Epithelial cell of proximal tubule (primary cell): Measurements from ENCODE around the gene RBP3. TPM values are rescaled to one million over a fixed set of nuclear protein-coding genes. Genes with fewer than 3 reads are reported as not detected.

Experiments
- DNase-seq: peaks from one replicate; pipeline ENCODE4 v3.0.0-alpha.2; 2011; ENCODE audit warnings: low read depth
- H3K4me3 ChIP-seq: 2 replicates; pipeline ENCODE4 v1.5.1; 2011; ENCODE audit warnings: low read depth, mild to moderate bottlenecking, low read length
- total RNA-seq: library from RNA; depleted of rRNA; stranded (reverse); fragments of >200 nt; gene quantifications from 2 replicates; pipeline ENCODE4 v1.2.3, GENCODE V29; 2015
- TF ChIP-seq, protein P1 (sequence below): conservative IDR thresholded peaks from 2 replicates; pipeline ENCODE4 v1.5.1; 2012; ENCODE audit warnings: low read depth, mild to moderate bottlenecking, low read length

RBP3 gene
- total RNA-seq, 1 donor from 2014 or later, result not detected

DNA sequence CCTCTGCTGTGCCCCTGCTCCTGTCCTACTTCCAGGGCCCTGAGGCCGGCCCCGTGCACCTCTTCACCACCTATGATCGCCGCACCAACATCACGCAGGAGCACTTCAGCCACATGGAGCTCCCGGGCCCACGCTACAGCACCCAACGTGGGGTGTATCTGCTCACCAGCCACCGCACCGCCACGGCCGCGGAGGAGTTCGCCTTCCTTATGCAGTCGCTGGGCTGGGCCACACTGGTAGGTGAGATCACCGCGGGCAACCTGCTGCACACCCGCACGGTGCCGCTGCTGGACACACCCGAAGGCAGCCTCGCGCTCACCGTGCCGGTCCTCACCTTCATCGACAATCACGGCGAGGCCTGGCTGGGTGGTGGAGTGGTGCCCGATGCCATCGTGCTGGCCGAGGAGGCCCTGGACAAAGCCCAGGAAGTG, 1.8 kb downstream of the RBP3 start:
- no peak for DNase-seq
- H3K4me3 ChIP-seq, result no peak overlapping the region
- TF ChIP-seq, protein P1, sequence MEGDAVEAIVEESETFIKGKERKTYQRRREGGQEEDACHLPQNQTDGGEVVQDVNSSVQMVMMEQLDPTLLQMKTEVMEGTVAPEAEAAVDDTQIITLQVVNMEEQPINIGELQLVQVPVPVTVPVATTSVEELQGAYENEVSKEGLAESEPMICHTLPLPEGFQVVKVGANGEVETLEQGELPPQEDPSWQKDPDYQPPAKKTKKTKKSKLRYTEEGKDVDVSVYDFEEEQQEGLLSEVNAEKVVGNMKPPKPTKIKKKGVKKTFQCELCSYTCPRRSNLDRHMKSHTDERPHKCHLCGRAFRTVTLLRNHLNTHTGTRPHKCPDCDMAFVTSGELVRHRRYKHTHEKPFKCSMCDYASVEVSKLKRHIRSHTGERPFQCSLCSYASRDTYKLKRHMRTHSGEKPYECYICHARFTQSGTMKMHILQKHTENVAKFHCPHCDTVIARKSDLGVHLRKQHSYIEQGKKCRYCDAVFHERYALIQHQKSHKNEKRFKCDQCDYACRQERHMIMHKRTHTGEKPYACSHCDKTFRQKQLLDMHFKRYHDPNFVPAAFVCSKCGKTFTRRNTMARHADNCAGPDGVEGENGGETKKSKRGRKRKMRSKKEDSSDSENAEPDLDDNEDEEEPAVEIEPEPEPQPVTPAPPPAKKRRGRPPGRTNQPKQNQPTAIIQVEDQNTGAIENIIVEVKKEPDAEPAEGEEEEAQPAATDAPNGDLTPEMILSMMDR, result no peak

DNA sequence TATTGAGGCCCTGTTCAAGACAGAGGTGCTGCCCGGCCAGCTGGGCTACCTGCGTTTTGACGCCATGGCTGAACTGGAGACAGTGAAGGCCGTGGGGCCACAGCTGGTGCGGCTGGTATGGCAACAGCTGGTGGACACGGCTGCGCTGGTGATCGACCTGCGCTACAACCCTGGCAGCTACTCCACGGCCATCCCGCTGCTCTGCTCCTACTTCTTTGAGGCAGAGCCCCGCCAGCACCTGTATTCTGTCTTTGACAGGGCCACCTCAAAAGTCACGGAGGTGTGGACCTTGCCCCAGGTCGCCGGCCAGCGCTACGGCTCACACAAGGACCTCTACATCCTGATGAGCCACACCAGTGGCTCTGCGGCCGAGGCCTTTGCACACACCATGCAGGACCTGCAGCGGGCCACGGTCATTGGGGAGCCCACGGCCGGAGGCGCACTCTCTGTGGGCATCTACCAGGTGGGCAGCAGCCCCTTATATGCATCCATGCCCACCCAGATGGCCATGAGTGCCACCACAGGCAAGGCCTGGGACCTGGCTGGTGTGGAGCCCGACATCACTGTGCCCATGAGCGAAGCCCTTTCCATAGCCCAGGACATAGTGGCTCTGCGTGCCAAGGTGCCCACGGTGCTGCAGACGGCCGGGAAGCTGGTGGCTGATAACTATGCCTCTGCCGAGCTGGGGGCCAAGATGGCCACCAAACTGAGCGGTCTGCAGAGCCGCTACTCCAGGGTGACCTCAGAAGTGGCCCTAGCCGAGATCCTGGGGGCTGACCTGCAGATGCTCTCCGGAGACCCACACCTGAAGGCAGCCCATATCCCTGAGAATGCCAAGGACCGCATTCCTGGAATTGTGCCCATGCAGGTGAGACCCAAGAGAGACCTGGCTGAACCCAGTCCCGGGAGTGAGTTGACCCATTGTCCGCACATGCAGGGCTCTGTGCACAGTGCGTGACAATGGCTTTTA, 2.8 kb downstream of the RBP3 start:
- no peak overlapping the region for H3K4me3 ChIP-seq
- TF ChIP-seq, protein P1, result no peak
- no peak for DNase-seq

DNA sequence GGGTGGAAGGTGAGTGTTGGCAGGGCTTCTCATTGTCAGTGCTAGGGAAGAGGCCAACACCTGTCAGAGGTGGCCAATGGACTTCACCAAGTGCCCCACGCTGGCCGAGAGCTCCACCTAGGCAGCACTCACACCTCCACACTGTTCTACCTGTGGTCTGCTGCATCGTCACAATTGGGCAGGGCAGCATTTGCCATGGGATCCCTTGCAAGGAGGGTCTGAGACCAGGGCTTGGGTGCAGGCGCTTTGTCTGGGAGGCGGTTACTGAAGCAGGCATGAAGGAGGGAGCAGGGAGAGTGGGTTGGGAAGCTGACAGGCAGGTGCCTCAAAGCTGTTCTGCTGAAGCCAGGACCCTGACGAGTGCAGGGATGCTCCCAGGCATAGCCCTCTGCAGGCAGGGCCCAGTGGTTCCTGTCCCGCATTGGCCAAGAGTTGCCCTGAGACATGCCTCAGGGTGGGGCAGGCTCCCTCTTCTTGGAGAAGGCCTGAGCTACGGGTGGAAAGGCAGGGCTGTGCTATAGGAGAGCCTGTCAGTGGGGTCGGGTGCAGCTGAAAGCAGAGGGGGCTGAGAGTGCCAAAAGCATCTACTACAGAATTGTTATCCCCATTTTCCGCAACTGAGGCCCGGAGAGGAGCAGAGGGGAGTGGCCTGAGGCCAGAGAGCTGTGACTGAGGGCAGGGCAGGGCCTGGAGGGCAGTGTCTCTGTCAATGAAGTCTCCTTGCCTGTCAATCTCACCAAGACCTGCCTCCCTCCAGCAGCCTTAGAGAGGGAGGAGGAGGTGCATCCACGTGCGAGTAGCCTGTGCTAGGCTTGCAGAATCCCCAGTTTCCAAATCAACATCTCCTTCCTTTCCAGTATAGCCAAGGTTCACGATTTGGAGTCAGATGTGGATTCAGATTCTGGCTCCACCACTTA, 4.0 kb downstream of the RBP3 start:
- no peak overlapping the region for H3K4me3 ChIP-seq
- DNase-seq, result no peak
- TF ChIP-seq, protein P1, result no peak

DNA sequence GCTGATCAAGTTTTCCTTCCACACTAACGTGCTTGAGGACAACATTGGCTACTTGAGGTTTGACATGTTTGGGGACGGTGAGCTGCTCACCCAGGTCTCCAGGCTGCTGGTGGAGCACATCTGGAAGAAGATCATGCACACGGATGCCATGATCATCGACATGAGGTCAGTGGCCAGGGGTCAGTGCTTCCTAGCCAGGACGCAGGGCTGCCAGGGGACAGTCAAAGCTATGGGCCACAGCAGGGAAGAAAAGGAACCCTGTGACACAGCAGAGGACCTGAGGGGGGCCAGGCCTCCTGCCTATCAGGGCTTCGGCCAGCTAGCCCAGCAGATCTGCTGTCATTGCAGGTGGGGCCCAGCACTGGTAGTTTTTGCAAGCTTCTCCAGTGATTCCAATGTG, 5.2 kb downstream of the RBP3 start:
- TF ChIP-seq, protein P1, result no peak
- H3K4me3 ChIP-seq, result no peak overlapping the region
- DNase-seq, result no peak

DNA sequence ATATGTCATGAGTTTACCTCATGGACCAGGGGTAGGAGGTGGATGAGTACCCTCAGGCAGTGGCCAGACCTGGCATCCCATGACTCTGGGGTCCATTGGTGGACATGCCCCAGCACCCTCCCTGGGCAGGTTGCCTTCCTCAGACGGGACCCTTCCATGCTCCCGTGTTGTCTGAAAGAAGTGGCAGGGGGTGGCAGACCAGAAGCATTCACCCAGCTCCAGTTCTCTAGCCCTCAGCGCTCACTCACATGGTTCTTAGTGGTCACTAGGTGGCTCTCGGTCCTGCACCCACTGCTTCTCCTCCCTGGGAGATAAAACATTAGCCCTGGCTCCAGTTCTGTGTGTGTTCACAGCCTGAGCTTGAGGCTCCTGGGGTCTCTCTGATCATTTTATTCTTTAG, 6.0 kb downstream of the RBP3 start:
- DNase-seq, result no peak
- TF ChIP-seq, protein P1, result peak; percentile 54
- no peak overlapping the region for H3K4me3 ChIP-seq

DNA sequence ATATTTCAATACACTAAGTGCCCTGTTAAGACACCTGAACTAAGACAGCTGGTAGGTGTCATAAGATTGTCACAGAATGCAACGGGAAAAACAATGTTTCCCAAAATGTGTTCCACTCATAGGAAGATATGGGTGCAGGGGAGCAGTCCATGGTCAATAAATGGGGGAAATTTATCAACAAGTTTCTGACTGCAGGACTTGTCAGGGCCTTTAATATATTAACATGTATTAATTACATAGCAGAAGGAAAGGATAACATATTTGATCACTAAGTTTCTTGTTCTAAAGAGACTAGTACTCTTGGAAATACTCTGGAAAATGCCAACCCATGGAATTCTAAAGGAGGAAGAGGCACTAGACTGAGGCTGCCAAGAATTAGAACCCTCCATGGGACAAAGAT, 6.7 kb downstream of the RBP3 start:
- H3K4me3 ChIP-seq, result no peak overlapping the region
- TF ChIP-seq, protein P1, result no peak
- DNase-seq, result no peak
